ENCODE results near the gene TIGD4.
A peak's percentile ranks its signal among the peaks of the same experiment; 100 is the strongest.

Gene TIGD4

DNA sequence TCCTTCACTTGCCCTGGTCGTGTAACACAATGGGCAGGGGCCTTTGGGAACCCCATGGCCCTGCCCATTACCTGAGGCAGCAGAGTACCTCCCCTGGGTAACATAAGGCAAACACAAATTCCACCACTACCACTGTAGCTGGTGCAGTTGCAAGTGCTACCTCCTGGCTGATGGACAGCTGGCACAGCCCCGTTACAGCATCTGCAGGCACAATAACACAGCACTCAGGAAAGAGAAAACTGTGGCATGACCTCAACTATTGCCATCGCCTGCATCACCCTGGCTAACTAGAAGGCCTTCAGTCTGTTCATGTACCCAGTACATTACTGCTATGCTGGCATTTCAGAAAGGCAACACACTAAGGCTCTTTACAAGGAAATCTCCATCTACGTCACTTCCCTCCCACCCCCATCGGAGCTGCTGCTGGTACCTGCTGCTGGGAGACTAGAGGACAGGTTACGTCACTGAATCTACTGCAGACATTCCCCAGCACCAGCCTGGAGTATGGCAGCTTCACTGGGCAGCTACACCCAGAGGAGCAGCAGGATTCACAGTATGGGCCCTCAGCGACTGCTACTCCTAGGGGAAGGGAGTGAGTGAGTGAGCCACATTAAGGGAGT is 39.6 kb upstream of the TIGD4 start:
- no peak overlapping the region for H3K4me3 ChIP-seq (ENCODE audit: low read length)
- DNase-seq (ENCODE audit: low read depth): no peak
- TF ChIP-seq, protein P1, sequence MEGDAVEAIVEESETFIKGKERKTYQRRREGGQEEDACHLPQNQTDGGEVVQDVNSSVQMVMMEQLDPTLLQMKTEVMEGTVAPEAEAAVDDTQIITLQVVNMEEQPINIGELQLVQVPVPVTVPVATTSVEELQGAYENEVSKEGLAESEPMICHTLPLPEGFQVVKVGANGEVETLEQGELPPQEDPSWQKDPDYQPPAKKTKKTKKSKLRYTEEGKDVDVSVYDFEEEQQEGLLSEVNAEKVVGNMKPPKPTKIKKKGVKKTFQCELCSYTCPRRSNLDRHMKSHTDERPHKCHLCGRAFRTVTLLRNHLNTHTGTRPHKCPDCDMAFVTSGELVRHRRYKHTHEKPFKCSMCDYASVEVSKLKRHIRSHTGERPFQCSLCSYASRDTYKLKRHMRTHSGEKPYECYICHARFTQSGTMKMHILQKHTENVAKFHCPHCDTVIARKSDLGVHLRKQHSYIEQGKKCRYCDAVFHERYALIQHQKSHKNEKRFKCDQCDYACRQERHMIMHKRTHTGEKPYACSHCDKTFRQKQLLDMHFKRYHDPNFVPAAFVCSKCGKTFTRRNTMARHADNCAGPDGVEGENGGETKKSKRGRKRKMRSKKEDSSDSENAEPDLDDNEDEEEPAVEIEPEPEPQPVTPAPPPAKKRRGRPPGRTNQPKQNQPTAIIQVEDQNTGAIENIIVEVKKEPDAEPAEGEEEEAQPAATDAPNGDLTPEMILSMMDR (IDR thresholded peaks at IDR 0.05; ENCODE audit: insufficient read depth, low read depth, low read length, missing control alignments): no peak

DNA sequence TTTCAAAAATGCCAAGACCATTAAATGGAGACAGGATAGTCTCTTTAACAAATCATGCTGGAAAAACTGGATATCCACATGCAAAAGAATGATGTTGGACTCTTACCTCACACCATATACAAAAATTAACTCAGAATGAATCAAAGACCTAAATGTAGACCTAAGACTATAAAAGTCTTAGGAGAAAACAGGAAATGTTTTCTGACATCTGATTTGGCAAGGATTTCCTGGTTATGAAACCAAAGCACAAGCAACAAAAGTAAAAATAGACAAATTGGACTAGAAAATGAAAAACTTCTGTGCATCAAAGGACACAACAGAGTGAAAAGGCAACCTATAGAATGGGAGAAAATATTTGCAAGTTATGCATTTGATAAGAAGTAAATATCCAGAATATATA is 37.8 kb upstream of the TIGD4 start:
- no peak overlapping the region for H3K4me3 ChIP-seq (ENCODE audit: low read length)
- TF ChIP-seq, protein P1 (IDR thresholded peaks at IDR 0.05; ENCODE audit: insufficient read depth, low read depth, low read length, missing control alignments): no peak
- DNase-seq (ENCODE audit: low read depth): no peak

DNA sequence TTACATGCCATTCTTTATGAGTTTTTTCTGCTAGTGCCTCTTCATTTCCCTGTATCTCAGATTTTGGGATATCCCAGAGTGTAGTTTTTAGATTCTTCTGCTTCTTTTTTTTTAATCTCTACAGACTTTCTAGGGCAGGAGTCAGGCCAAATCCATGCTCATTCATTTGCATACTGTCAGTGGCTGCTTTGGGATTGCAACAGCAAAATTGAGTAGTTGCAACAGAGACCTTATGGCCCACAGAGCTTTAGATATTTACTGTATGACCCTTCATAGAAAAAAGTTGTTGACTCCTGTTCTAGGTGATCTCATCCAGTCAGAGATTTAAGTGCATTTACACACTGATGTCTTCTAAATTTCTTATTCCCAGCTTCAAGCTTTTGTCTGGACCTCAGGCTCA is 35.5 kb upstream of the TIGD4 start:
- TF ChIP-seq, protein P1 (IDR thresholded peaks at IDR 0.05; ENCODE audit: insufficient read depth, low read depth, low read length, missing control alignments): no peak
- no peak overlapping the region for H3K4me3 ChIP-seq (ENCODE audit: low read length)
- DNase-seq (ENCODE audit: low read depth): no peak

DNA sequence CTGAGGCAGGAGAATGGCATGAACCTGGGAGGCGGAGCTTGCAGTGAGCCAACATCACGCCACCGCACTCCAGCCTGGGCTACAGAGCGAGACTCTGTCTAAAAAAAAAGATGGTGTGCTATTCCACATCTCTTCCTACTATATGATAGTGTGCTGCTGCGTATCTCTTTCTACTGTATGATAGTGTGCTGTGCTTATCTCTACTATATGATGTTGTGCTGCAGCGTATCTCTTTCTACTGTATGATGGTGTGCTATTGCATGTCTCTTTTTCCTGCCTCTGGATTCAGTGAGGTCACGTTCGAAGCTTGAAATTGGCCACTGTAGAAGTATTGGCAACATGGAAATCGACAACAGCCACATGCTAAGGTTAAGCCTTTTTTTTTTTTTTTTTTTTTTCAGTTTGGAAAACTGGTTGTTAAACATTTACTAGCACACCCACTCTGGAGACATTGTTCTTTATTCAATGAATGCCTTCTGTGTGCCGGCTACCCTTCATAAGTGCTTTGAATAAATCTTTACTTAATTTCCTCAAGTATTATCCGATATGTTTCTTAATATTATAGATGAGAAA is 31.3 kb upstream of the TIGD4 start:
- TF ChIP-seq, protein P1 (IDR thresholded peaks at IDR 0.05; ENCODE audit: insufficient read depth, low read depth, low read length, missing control alignments): no peak
- no peak overlapping the region for H3K4me3 ChIP-seq (ENCODE audit: low read length)
- DNase-seq (ENCODE audit: low read depth): no peak

DNA sequence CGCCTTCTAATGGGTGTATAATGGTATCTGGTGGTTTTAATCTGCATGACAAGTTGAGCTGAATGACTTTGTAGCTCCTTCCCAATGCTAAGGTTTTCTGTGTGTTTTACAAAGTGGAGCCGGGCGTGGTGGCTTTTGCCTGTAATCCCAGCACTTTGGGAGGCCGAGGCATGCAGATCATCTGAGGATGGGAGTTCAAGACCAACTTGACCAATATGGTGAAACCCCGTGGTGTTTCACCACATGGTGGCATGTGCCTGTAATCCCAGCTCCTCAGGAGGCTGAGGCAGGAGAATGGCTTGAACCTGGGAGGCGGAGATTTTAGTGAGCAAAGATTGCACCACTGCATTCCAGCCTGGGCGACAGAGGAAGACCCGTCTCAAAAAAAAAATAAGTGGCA is 29.1 kb upstream of the TIGD4 start:
- no peak for DNase-seq (ENCODE audit: low read depth)
- H3K4me3 ChIP-seq (ENCODE audit: low read length): no peak overlapping the region
- TF ChIP-seq, protein P1 (IDR thresholded peaks at IDR 0.05; ENCODE audit: insufficient read depth, low read depth, low read length, missing control alignments): no peak

DNA sequence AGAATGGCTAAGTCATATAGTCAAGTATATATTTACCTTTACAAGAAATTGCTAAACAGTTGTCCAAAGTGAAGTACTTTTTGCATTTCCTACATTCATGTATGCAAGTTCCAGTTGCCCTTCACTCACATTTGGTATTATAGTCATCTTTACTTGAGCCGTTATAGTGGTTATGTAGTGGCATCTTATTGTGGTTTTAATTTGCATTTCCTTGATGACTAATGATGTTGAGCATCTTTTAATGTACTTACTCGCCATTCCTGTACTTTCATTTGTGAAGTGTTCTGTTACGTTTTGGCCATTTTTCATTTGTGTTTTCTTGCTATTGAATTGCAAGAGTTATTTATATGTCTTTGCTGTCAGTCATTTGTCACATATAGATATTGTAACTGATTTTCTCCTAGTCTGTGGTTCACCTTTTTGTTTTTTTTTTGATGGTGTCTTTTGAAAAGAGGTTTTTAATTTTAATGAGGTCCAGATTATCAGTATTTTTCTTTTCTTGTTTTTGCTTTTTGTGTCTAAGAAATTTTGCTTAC is 27.8 kb upstream of the TIGD4 start:
- DNase-seq (ENCODE audit: low read depth): peak; percentile 31
- TF ChIP-seq, protein P1 (IDR thresholded peaks at IDR 0.05; ENCODE audit: insufficient read depth, low read depth, low read length, missing control alignments): no peak
- H3K4me3 ChIP-seq (ENCODE audit: low read length): no peak overlapping the region
